Posterior cingulate gyrus (tissue), 11 donors: Measurements from ENCODE around the gene PHLDB2.

Source experiments
- DNase-seq, 10 donors: peaks; one replicate each; pipeline versions ENCODE4 v3.0.0 to v3.0.0-alpha.2; 2020 to 2021; ENCODE audit warnings: mixed read lengths in 3 of 10
- intact Hi-C: fragments of 100-400 bp; cut with DNase I; formaldehyde crosslinking; loops from one replicate; pipeline ENCODE4 v1.15.1; 2023

PHLDB2 gene

DNA sequence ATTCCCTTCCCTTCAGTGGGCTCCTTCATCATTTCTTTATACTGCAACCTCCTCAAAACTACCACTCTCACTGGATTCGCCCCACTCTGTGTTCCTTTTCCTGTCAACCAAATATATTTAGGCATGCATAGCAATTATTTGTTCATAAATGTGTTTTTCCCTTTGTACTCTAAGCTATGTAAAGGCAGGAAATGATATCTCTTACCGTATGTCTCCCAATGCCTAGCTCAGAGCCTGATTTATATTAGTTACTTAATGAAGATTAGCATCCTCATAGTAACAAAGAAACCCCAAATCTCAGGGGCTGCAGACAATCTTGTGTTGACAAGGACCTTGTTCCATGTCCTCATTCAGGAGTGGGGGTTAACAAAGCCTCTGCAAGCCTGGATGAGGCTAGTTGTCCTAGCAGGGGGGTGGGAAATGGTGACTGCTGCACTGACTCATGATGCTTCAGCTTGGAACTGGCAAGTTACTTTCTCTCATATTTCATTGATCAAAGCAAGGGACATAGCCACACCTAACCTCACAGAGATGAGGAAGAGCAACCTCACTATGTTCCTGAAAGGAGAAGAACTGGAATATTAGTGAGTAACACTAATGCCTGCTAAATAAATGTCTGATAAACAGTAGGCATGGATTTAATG is 15.2 kb downstream of the PHLDB2 start:
- no peak for DNase-seq
- intact Hi-C loops = no loop called here

DNA sequence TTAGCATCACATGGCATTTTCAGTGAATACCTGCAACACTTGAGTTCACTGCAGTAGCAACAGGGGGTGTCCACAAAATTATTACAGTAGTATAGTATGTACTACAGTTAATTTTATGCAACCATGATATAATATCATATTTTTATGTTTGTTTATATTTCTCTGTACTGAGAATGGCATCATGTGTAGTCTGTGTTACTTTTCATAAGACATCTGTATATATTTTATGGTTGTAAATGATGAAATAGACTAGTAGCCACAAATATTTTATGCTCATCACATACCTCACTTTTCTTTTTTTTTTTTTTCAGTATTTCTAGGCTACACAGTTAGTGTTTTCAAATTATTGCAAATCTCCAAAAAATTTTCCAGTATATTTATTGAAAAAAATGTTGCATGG is 22.4 kb downstream of the PHLDB2 start:
- intact Hi-C loops = no loop called here
- no peak for DNase-seq

DNA sequence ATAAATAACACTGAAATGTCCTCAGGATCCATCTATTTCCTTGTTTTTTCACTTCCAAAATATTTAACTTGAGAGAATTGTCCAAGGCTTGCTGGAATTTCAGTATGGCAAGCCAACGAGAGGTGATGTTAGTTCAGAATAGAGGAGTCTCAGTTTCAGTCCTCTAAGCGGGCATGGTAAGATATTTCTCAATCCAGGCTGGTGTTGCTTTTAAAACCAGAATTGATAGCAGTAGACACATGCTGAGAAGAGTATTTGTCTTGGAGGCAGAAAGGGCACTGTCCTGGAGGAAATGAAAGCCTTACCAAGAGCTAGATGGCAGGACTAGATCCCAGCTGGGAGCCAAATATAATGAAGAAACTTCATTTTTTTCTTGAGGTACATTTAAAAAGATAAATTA is 23.1 kb downstream of the PHLDB2 start:
- DNase-seq = no peak
- intact Hi-C loops = no loop called here

DNA sequence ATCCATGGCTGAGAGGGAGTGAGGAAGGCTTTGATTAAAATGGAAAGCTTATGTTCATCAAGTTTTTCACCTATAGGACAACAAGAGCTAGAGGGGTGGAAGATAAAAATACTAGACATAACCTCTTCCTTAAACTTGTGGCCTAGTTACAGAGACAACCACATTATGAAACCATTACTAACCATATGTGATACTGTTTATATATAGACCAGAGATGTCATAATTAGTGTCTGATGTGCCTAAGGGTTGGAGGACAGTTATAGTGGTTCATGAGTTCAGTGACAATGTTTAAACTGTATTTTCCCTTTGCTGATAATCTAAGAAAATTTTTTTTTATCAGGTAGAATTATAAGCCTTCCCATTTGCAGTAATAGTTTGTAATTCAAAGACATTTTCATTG is 23.7 kb downstream of the PHLDB2 start:
- intact Hi-C loops = no loop called here
- DNase-seq = no peak

DNA sequence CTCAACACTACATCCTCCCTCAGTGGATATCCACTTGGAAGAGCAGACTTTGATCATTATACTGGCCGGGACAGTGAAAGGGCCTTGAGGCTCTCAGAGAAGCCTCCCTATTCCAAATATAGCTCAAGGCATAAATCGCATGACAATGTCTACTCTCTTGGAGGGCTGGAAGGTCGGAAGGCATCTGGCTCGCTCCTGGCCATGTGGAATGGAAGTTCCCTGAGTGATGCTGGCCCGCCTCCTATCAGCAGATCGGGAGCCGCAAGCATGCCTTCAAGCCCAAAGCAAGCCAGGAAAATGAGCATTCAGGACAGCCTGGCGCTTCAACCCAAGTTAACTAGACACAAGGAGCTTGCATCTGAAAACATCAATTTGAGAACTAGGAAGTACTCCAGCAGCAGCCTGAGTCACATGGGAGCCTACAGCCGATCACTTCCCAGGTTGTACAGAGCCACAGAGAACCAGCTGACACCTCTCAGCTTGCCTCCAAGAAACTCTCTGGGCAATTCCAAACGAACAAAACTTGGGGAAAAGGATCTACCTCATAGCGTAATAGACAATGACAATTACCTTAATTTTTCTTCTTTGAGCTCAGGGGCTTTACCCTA is 25.4 kb downstream of the PHLDB2 start:
- intact Hi-C loops = no loop called here
- DNase-seq = peak in 1 of 10 donors; percentile 71

DNA sequence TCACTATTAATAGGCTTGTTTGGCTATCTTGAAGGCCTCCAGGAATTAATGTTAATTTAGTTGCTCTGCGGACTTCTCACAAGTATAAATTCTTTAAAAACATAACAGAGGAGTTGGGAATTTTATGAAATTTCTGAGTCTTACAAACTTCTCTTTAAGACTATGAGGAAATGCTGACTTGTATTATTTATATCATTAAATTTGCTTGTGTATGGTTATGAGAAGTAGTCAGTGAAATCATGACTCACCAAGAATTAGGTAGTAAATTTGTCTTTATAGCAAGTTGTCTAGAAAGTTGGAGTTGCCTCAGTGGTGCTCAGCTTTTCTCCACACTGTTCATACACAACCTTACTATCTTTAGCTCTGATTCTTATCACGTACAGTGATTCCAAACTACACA is 26.5 kb downstream of the PHLDB2 start:
- no peak for DNase-seq
- intact Hi-C loops = no loop called here

DNA sequence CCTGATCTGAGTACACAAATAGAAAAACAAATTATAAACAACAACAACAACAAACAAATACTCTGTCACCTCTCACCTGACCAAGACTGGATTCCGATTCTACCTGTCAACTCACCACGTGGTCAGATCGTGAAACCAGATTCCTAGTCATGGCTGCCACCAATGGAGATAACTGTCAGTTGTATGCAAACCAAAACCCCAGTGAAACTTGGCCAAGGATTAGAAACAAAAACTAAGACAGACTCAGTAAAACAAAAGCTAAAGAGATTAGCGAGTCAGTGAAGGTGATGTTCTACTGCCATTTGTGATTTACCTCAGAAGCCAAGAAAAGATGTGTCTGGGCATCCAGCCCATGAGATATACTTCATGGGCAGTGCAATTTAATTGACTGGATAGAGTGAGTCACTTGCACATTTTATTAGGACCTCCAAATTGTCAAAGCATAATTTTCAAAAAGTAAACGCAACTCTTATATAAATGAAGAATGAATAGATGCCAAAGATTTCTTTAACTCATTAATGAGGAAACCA is 31.1 kb downstream of the PHLDB2 start:
- intact Hi-C loops = no loop called here
- no peak for DNase-seq

DNA sequence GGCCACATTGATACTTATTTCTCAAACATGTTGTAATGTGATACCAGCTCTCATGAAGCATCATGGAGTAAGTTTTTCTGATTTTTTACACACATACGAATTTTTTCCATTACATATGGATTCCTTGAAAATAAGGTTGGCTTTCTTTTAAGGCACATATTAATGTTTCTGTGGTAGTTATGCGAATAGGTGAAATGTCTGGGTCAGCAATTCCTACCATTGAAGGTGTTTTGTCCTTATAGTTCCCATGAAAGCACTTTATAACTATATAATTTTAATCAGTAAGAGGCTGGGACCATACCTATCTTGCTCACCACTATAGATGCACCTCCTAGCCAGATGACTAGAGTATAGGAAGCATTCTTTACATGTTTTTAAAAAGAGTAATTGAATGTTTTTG is 33.0 kb downstream of the PHLDB2 start:
- no peak for DNase-seq
- intact Hi-C loops = no loop called here

DNA sequence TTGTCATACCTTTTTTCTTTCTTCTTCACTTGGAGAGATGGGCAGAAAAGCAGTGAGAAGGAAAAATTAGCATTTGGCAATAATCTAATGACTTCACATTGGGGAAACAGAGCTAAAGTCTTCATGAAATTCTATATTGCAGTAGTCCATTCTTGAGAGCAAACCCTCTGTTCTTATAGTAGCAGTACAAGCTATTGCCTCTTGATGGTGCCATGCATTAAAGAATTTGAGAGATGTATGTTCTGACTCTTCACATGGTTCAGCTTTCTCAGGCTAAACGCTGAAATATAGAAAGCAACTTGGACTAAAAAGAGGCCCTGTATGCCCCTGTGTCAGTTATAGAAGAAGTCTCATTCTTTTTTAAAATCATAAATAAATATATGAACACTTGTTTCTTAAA is 36.0 kb downstream of the PHLDB2 start:
- no peak for DNase-seq

DNA sequence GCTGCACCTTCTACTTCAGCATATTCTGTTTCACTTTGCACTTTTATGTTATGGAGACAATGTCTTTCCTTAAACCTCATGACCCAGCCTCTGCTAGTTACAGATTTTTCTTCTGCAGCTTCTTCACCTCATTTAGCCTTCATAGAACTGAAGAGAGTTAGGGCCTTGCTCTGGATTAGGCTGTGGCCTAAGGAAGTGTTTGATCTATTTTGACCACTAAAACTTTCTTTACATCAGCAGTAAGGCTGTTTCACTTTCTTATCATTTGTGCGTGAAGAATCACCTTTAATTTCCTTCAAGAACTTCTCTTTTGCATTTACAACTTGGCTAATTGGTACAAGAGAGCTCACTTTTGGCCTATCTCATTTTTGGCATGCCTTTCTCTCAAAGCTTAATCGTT is 40.9 kb downstream of the PHLDB2 start:
- DNase-seq = no peak
- intact Hi-C loops = no loop called here

More for the DNA sequence above, 36.0 kb downstream of the PHLDB2 start:
- intact Hi-C loops = loop anchor here (2.0 kb wide), 1 partner anchor 72 kb away; no protein-coding TSS in a partner anchor

DNA sequence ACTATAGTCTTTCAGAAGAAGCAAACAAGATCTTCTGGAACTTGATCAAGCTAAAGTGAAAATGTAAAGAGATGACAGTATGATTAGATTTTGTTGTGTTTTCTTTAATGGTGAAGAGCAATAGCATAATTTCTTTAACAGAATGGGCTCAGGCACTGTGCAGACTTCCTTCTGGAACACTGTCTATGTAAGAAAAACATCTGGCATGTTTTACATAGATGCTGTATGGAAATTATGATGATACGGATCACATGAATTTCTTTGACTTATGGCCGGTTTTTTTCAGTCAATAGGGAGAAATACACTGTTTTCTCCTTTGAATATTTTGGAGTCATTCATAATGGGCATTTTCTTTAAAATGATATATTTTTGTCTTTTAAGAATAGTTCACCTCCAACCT is 42.6 kb downstream of the PHLDB2 start:
- DNase-seq = no peak
- intact Hi-C loops = no loop called here

DNA sequence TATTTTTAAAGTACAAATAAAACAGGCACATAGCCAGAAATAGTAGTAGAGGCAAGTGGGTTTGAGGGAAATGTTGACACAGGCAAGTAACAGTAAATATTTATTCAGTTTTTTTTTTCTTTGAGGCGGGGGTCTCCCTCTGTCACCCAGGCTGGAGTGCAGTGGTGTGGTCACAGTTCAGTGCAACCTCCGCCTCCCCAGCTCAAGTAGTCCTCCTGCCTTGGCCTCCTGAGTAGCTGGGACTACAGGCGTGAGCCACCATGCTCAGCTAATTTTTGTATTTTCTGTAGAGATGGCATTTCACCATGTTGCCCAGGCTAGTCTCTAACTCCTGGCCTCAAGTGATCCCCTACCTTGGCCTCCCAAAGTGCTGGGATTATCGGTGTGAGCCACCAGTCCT is 43.5 kb downstream of the PHLDB2 start:
- no peak for DNase-seq
- intact Hi-C loops = no loop called here

DNA sequence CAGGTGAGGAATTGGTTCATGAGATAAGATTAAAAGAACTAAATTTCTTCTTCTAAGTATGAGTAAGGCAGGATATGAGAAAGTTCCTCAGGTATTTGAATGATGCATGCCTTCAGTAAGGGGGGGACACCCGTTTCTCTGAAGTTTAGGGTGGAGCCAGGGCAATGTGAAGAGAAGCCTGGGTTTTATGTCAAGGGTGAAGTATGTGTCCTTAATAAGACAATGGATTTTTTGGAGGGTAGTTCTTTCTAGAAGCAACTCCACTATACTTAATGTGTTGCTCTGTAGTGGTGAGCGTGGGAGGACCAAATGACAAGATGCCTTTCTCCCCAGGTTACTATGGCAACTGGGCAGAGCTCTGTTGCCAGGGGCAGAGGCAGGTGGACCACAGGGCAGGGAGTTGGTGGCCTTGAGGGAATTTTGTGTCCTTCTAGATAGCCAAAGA is 44.0 kb downstream of the PHLDB2 start:
- intact Hi-C loops = no loop called here
- DNase-seq = no peak

DNA sequence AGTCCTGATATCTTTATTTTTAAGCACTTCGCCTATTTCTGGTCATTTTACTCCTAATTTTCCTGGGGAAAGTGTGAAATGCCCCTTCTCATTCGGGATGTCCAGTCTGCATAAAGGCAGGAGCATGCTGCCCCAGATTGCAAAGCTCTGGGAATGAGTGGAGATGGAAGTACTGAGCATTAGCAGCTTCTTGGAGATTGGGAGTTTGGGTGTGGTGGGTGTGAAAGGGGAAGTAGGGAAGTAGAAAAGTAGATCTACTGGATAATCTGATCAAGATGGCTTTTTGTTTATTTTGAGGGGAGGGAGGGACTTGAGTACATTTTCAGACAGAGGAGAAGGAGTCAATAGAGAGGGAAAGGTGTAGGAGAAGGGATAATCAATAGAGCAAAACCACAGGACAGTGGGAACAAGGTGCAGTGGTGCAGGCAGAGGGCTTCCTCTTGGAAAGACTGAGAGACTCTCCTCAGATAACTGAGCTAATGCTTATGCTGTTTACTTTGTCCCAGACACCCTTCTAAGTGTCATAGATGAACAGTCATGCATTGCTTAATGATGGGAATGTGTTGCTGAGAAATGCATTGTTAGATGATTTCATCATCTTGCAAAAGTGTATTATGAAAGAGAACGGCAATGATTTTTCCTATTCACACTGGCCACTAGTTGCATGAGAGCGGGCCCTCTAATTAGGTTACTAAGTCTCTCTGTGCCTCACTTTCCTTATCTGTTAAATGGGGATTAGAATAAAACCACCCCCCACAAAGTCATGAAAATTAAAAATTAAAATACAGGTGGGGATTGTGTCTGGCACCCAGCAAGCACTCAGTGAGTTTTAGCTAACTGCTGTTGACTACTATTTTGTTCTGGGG is 45.5 kb downstream of the PHLDB2 start:
- intact Hi-C loops = no loop called here
- no peak for DNase-seq

DNA sequence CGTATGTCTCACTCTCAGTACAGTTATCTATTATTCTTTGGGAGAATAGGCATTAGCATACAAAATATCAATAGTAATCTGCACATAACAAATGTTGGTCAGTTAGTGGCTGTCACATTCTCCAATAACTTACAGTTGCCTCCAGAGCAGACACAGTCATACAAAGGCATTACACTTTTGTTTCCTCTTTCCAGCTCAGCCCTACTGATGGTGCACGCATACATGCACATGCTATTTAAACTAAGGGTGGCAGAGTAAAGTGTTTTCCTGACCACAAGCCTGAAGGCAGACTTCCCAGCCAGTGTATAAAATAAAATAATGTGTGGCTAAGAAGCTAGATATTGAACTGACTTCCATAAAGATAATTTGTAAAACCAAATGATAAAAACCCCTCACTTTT is 47.6 kb downstream of the PHLDB2 start:
- intact Hi-C loops = no loop called here
- DNase-seq = no peak

DNA sequence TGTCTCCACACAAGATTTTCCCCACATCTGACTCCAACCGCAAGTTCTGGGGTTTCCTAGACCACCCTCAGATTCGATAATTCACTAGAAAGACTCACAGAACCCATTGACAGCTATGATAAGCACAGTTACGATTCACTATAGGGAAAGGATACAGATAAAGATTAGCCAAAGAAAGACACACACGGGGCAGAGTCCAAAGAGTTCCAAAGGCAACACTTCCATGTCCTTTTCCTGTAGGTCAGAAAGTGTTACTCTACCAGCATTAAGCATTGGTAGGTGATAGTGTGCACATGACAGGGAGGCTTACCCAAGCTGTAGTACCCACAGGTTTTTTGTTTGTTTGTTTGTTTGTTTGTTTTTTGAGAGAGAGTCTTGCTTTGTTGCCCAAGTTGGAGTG is 48.1 kb downstream of the PHLDB2 start:
- no peak for DNase-seq

DNA sequence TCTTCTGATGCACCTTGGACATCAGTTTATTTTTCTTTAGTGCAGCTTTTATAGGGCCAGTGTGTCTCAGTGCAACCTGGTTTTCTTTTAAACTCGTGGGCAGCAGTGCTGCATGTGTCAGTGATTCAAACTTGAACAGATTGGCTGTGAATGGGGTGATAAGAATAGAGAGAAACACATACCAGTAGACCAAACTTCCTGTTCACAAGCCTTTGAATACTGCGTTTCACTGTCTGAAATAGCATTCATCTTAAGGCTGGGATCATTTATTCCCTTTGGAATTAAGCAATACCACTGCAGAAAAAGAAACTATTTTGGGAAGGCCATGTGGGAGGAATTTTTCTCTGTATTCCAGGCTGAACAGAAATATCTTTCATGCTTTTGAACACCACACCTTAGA is 51.7 kb downstream of the PHLDB2 start:
- peak in 2 of 10 donors; percentile 22 to 62 for DNase-seq
- intact Hi-C loops = no loop called here

More for the DNA sequence above, 48.1 kb downstream of the PHLDB2 start:
- intact Hi-C loops = no loop called here

DNA sequence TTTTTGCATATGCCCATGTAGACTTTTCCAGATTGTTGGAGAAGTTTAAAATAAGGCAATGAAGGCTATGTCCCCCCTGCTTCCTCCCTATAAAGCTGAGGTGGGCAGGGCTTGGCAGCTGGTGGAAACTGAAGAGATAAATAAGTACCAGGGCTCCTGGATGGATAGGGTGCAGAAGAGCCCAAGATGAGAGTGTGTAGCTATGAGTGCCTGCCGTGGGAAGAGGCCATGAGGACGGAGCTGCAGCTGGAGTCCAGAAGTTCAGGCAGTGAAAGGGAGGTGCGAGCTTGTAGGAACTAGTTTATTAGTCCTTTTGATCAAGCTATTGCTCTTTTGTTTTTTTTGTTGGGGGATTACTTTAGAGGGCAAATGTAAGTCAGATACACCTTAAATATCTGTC is 52.4 kb downstream of the PHLDB2 start:
- intact Hi-C loops = no loop called here

DNA sequence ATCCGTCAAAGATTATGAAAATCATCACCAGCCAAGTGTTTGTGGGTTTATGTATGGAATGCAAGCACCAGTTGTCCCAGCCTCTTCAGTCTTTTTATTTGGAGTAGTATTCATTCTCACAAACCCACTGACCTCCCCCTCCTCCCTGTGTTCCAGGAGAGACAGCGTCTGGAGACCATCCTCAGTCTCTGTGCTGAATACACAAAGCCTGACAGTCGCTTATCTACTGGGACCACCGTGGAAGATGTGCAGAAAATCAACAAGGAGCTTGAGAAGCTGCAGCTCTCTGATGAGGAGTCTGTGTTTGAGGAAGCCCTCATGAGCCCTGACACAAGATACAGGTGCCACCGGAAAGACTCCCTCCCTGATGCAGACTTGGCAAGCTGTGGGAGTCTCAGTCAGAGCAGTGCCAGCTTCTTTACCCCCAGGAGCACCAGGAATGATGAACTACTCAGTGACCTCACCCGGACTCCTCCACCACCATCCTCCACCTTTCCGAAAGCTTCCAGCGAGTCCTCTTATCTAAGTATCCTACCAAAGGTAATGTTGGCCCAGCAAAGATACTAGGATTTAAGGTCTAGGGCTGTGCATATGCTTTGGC is 54.2 kb downstream of the PHLDB2 start:
- DNase-seq = peak in 1 of 10 donors; percentile 54
- intact Hi-C loops = no loop called here

More for the DNA sequence above, 52.4 kb downstream of the PHLDB2 start:
- DNase-seq = no peak

DNA sequence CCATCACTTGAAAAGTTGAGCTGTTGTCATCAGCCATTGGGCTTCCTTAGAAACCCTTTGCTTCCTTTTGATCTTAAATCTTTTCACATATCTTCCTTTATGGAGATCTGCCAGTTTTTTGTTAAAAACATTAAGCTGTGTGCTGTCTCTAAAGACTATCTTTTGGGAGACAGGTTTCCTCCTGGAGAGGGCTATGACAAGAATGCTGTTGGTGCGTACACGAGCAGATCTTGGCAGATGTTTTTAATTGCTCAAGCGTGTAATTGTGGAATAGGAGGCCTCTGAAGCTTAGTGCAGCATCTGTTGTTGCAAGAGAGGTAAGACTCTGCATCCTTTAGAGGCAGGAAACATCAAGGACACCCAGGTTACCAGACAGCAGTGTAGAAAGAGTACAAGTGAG is 56.8 kb downstream of the PHLDB2 start:
- intact Hi-C loops = no loop called here
- DNase-seq = no peak

DNA sequence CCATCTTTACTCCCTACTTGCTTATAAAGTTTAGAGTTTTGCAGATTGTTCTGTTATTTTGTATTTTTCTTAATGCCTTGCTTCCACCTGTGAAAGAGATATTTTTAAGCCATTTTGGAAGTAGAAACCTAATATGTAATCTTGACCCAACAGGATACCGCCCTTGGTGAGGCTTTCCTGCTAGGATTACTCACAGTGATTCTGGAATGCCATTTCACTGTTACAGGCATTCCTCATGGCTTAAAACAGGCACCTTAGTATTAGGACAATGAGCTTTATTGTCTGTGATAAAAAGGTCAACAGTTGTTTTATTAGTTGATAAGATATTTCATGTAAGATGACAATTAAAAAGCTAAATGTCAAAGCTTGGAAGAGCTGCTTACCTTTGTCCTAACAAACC is 58.2 kb downstream of the PHLDB2 start:
- intact Hi-C loops = no loop called here
- DNase-seq = no peak
